Hematopoietic multipotent progenitor cell (in vitro differentiated cells): ENCODE data around the gene DACT1. TPM values are rescaled to one million over a fixed set of nuclear protein-coding genes. Genes with fewer than 3 reads are reported as not detected.

Source experiments
- total RNA-seq: library from RNA; depleted of rRNA; stranded (reverse); fragments of >200 nt; gene quantifications from one replicate; pipeline ENCODE4 v1.2.3, GENCODE V29; 2012

The DACT1 gene
- total RNA-seq, 1 donor, result 3.8 TPM

Other genes with a start within 250 kb of the DACT1 start
- 0.27 TPM for gene TOMM20L, start 242.0 kb upstream of the DACT1 start, total RNA-seq
- 17.2 TPM for gene TIMM9, start 210.4 kb upstream of the DACT1 start, total RNA-seq
- 12.1 TPM for gene KIAA0586, start 210.2 kb upstream of the DACT1 start, total RNA-seq